GM18502 (cell line): ENCODE results near the gene RAD18.

ENCODE experiments used
- ATAC-seq: cut with Tn5 transposase; IDR thresholded peaks from one replicate; pipeline ENCODE4 v1.9.1; 2021; ENCODE audit warnings: mild to moderate bottlenecking; ENCODE audit not compliant: unreplicated experiment, poor library complexity

Gene RAD18

GRCh38 chr3:8911781-8912180 is 51.5 kb downstream of the RAD18 start:
- no peak for ATAC-seq

GRCh38 chr3:8909160-8909559 is 54.1 kb downstream of the RAD18 start:
- ATAC-seq = no peak

GRCh38 chr3:8903191-8903590 is 60.1 kb downstream of the RAD18 start:
- ATAC-seq = no peak

GRCh38 chr3:8900869-8901268 is 62.4 kb downstream of the RAD18 start:
- ATAC-seq = no peak

- no peak for ATAC-seq
These were observed 63.3 kb downstream of the RAD18 start for GRCh38 chr3:8899876-8900460.

GRCh38 chr3:8895829-8896228 is 67.4 kb downstream of the RAD18 start:
- ATAC-seq = peak; percentile 56

GRCh38 chr3:8893001-8893400 is 70.3 kb downstream of the RAD18 start:
- ATAC-seq = no peak

- no peak for ATAC-seq
These were observed 71.5 kb downstream of the RAD18 start for GRCh38 chr3:8891774-8892173.

GRCh38 chr3:8891303-8891702 is 72.0 kb downstream of the RAD18 start:
- no peak for ATAC-seq

- ATAC-seq = no peak
These were observed 74.9 kb downstream of the RAD18 start for GRCh38 chr3:8888301-8888915.

GRCh38 chr3:8887435-8888300 is 75.6 kb downstream of the RAD18 start:
- ATAC-seq = no peak

GRCh38 chr3:8886546-8886945 is 76.7 kb downstream of the RAD18 start:
- ATAC-seq = no peak

GRCh38 chr3:8885536-8886316 is 77.5 kb downstream of the RAD18 start:
- no peak for ATAC-seq

GRCh38 chr3:8884630-8885290 is 78.5 kb downstream of the RAD18 start:
- no peak for ATAC-seq

GRCh38 chr3:8882642-8883041 is 80.6 kb downstream of the RAD18 start:
- no peak for ATAC-seq

GRCh38 chr3:8882171-8882593 is 81.1 kb downstream of the RAD18 start:
- ATAC-seq = no peak

GRCh38 chr3:8879347-8879944 is 83.8 kb downstream of the RAD18 start:
- no peak for ATAC-seq

GRCh38 chr3:8875836-8876235 is 87.4 kb downstream of the RAD18 start:
- ATAC-seq = no peak

GRCh38 chr3:8873740-8874139 is 89.5 kb downstream of the RAD18 start:
- no peak for ATAC-seq

GRCh38 chr3:8872261-8872660 is 91.0 kb downstream of the RAD18 start:
- ATAC-seq = no peak
